Urothelium cell line (cell line): ENCODE results near the gene C4orf50.

Source experiments
- DNase-seq: peaks from one replicate; pipeline ENCODE4 v3.0.0; 2011; ENCODE audit warnings: low spot score, mixed read lengths
- FAIRE-seq: peaks from 2 replicates; lab custom pipeline; 2011; peaks lifted over from hg19 to GRCh38; lab: Jason Lieb, UNC

C4orf50 gene

DNA sequence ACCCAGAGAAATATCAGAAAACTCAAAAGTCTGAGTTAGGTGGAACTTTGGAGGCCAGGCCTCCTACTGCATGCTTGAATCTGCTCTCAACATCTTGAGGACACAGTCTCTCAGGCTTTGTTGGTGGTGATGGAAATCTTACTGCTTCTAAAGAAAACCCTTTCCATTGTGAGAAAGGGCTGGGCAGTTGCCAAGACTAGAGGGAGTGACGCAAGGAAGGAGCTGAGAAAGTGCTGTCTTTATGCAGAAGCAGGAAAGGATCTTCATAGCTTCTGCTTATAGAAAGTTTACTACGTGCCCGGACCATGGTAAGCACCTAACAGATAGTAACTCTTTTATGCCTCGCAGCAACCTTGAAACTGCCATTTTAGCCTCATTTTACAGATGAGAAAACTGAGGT is 122.9 kb downstream of the C4orf50 start:
- FAIRE-seq, result no peak

DNA sequence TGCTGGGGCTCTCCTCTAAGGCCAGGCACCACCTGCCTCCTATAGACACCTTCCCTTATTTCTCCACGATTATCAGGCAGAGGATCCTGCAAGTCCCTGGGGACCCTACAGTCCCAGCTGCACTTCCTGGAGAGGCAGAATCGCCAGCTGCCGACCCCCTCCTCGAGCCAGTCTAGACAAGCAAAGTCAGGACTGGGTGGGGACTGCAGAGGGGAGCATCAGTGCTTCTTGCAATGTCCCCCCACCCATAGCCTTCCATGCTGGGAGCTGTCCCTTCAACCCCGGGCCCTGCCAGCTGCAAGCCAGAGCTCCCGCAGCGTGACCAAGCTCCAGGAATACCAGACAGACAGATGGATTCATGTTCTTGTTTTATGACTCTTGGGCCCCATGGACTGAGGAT is 124.0 kb downstream of the C4orf50 start:
- DNase-seq, result no peak
- no peak for FAIRE-seq

More for the DNA sequence above, 122.9 kb downstream of the C4orf50 start:
- DNase-seq, result no peak

DNA sequence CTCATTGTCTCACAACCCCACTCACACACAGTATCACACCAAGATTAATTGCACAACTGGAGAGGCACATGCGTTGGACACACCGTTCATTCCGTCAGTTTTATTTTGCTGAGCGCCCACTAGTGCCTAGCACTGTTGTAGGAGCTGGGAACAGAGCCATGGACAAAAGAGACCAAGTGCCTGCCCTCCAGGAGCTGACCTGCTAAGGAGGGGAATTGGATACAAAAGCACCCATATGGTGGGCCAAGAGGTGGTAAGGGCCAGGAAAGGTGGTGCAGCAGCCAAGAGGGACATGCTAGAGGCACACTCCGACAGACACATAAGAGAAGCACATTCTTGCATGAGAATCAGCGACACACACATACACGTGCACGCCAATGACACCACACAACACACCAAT is 124.6 kb downstream of the C4orf50 start:
- DNase-seq (no peak), FAIRE-seq (no peak)

DNA sequence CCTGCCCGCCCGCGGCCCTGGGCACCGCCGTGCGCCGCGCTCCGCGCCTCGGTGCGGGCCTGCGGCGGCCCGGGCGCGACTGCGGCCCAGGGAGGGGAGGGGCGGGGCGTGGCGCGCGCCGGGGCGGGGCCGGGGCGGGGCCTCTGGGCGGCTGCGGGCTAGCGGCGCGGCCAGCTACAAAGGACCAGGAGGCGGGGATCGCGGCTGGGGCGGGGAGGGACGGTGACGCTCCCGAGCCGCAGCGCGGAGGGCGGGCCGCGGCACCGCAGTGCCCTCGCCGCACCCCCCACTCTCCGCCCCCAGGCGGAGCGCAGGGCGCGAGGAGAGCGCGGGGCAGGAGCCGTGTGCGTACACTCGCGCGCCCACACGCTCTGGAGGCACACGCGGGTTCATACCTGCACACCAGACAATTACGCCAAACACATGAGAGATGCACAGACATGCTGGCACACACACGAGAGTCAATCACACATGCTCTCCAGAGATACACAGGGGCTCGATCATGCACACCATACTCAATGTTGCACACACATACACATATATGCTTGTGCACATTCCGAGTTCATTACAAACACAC is 125.1 kb downstream of the C4orf50 start, which contains the start of gene CRMP1:
TSS of gene CRMP1 (minus strand) at position 83 of the 577 bp plus-strand sequence. CDS start 117 bp downstream, outside the sequence.
- FAIRE-seq (no peak), DNase-seq (no peak)

- DNase-seq (no peak), FAIRE-seq (no peak)
These were observed 125.8 kb downstream of the C4orf50 start for GRCh38 chr4:5892323-5893003.

- DNase-seq (no peak), FAIRE-seq (no peak)
These were observed 126.5 kb downstream of the C4orf50 start for GRCh38 chr4:5891563-5892322.

DNA sequence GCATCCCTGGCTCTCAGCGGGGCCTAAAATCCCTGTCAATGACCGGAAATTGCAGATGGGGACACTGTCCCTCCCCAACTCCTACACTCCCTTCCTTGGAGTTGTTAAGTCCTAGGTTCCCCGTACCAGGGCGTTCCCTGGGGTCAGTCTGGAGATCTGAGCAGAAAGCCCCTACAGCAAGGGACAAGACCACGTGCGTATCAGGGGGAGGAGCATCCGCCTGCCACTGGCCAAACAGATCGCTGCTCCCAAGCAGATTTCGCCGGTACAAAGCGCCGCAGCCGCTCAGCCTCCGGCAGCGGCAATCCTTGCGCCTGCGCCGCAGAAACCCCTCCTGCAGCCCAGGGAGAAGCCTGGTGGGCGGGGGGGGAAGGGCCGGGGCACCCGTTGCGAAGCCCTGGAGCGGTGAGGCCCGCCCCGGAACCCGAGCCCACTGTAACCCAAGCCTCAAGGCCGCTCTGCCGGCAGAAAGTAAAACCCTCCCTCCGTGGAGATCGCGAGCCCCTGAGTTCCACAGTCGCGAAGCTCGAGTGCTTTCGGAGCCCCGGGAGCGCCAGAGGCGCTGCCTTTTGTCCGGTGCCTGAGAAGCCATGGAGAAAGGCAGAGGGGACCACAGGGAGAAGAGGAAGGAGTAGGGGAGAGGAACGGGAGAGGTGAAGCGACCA is 128.0 kb downstream of the C4orf50 start:
- FAIRE-seq, result no peak
- DNase-seq, result no peak

GRCh38 chr4:5889002-5889696 is 129.1 kb downstream of the C4orf50 start:
- no peak for FAIRE-seq
- DNase-seq, result no peak

GRCh38 chr4:5888222-5889001 is 129.8 kb downstream of the C4orf50 start:
- DNase-seq, result peak; percentile 73

GRCh38 chr4:5887361-5888221 is 130.6 kb downstream of the C4orf50 start:
- peak; percentile 42 for DNase-seq
- FAIRE-seq, result no peak

More at GRCh38 chr4:5888222-5889001, 129.8 kb downstream of the C4orf50 start:
- FAIRE-seq, result no peak

- DNase-seq (no peak), FAIRE-seq (no peak)
These were observed 131.2 kb downstream of the C4orf50 start for GRCh38 chr4:5887011-5887360.

- FAIRE-seq, result no peak
- no peak for DNase-seq
These were observed 132.5 kb downstream of the C4orf50 start for GRCh38 chr4:5885733-5886132.

- no peak for DNase-seq
- no peak for FAIRE-seq
These were observed 133.4 kb downstream of the C4orf50 start for GRCh38 chr4:5884796-5885195.

- FAIRE-seq (no peak), DNase-seq (no peak)
These were observed 134.3 kb downstream of the C4orf50 start for GRCh38 chr4:5883916-5884315.

DNA sequence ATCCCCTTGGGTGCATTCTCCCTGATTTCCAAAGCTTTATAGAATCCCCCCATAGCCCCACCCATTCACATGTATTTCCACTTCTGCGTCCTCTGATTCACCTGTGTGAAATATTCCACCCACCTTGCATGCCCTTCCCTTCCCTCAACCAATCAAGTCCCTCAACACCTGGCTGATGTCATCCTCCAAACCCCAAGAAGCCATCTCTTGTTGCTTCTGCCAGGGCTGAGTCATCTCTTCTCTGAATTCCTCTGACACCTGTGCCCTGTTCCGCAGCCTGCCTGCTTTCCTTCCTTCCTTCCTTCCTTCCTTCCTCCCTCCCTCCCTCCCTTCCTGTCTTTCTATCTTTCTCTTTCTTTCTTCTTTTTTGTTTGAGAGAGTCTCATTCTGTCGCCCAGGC is 135.3 kb downstream of the C4orf50 start:
- DNase-seq (no peak), FAIRE-seq (no peak)

DNA sequence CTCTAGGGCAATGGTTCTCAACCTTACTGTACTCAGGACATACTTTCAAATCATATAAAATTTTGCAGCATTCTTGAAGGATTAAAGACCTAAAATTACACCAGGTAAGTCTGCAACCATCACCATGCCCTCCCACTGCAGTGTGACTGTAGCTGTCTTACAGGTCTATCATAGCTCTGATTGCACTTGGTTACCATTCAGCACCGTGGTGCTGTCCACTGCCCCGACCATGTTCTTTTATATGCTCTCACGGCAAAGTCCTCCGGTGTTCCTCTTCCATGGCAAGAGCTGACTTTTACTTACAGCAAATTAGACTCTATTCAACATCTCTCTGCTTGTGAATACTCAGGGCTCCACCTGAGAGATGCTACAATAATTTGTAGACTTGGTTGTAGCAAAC is 136.9 kb downstream of the C4orf50 start:
- FAIRE-seq, result no peak
- no peak for DNase-seq

- DNase-seq (no peak), FAIRE-seq (no peak)
These were observed 139.9 kb downstream of the C4orf50 start for GRCh38 chr4:5878359-5878758.

DNA sequence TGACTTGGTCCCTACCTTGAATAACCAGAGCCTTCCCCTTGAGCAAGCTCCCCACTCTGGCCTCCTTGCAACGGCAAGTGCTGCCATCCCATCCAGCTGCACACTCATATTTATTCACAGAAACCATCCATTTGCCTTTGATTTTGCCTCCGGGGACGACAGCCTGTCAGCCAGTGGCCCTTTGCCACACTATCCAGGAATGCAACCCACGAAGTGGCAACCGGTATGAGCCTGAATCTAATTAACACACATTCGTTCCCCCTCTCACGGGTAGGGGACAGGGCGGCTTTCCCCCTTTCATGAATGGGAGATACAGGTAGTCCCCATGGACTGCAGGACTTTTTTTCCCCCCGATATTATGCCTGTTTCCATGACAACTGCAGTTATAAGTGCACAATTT is 140.8 kb downstream of the C4orf50 start:
- DNase-seq (no peak), FAIRE-seq (no peak)

DNA sequence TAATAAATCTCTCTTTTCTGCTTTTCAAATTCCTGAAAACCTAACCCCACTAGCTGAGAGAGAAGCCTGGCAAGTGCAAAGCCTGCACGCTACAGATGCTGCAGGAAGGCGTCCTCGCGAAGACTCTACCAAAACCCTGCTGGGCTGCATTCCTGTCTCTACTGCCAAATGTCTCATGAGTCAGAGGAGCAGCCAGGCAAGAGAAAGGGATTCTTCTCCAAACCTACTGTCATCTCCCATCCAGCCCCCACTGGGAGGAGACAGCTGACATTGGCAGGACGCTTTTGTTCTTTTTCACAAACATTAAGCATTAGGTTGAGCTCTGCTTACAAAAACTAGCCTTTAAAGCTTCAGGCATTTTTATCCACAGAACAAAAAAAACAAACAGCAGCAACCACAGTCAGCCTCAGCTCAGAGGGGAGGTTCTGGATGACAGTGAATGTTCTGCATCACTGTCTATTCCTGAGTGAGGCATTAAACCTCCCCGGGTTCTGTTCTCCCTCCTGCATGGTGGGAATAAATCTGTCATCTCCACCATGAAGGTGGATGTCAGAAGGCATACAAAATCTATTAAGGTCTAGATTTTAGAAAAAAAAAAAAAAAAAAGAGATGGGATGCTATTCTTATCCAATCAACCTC is 143.3 kb downstream of the C4orf50 start:
- FAIRE-seq (no peak), DNase-seq (no peak)
